HG03442 (cell line): ENCODE measurements around the gene SHB.
"Not testable (repeated sequence)": the region's sequence is repeated elsewhere in the genome, so short reads cannot be mapped to it uniquely, and the experiment has no call there.

ENCODE experiments used
- ATAC-seq: cut with Tn5 transposase; IDR thresholded peaks from one replicate; pipeline ENCODE4 v1.9.1; 2021; ENCODE audit warnings: mild to moderate bottlenecking, moderate library complexity; ENCODE audit not compliant: unreplicated experiment

SHB gene

GRCh38 chr9:38064842-38065368, 4.1 kb downstream of the SHB start:
- no peak for ATAC-seq

DNA sequence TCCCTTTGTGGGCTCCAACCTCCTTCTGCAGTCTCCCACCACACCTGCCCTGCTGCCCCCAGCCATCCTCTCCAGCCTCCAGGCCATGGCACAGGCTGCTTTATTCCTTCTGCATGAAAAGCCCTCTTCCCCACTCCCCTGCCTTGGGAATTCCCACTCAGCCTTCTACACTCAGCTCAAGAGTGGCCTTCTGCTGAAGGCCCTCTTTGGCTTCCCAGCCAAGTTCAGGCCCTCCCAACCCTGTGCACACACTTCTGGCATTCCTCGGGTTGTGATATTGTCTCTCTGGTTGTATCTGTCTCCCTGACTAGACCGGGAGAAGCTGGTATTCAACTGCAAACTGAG, 5.7 kb downstream of the SHB start:
- no peak for ATAC-seq

DNA sequence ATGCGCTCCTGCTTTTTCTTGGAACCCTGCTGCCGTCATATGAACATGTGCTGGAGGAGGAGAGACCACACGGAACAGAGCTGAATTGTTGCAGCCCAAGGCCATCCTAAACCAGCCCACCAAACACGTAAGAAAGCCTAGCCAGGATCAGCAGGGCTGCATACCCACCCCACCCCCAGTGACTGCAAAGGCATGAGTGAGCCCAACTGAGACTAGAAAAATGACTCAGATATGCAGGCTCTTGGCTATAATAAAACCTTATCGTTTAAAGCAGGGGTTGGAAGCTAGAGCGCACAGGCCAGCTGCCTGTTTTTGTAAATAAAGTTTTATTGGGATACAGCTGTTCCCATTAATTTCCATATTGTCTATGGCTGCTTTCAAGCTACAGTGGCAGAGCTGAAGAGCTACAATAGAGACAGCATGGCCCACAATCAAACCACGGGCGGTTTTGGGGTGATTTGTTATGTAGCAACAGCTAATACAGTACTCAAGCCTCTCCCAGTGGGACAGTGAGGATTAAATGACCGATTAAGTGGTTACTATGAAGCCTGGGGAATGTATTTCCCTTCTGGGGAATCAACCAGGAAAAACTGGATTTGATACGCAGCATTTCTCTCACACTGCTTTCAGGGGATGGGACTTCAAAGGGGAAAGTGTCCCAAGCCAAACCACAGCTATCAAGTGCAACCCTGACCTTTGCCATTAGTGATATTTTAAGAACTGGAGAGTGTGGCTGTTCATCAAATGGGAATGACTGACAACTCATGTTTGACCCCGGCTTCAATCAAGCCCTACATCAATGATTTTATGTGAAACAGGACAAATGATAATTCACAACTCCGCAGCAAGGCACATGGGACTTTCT, 6.3 kb downstream of the SHB start:
- no peak for ATAC-seq

- ATAC-seq: no peak
Observed at GRCh38 chr9:38062106-38062497, 6.9 kb downstream of the SHB start.

DNA sequence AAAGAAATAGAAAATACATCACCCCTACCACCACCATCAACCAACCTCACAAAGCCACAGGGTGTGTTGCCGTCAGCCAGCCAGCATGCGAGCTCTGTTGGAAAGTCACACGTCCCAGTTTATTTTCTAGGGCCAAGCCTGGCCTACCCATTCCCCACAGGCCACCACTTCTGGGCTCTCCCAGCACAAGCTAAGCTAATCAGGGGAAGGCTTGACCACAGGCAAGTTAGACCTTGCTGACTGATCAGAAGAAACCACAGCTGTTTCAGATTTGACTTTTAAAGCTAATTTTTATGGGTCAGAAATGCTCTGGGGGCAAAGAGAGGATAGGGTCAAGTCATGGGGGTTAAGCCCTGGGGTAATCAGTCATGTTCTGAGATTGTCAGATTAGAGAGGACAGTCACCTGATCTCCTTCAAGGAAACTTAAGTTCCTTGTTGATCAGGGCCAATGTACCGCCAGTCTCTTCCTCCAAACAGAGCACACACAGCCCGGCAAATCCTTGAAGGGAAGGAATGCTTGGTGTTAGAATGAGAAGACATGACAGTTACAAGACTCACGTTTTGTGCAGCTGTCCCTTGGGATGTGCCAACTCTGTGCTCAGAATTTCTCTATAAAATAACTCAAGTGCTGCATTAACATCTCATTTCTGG, 7.6 kb downstream of the SHB start:
- peak; percentile 63 for ATAC-seq

GRCh38 chr9:38060681-38061080, 8.3 kb downstream of the SHB start:
- ATAC-seq: no peak

DNA sequence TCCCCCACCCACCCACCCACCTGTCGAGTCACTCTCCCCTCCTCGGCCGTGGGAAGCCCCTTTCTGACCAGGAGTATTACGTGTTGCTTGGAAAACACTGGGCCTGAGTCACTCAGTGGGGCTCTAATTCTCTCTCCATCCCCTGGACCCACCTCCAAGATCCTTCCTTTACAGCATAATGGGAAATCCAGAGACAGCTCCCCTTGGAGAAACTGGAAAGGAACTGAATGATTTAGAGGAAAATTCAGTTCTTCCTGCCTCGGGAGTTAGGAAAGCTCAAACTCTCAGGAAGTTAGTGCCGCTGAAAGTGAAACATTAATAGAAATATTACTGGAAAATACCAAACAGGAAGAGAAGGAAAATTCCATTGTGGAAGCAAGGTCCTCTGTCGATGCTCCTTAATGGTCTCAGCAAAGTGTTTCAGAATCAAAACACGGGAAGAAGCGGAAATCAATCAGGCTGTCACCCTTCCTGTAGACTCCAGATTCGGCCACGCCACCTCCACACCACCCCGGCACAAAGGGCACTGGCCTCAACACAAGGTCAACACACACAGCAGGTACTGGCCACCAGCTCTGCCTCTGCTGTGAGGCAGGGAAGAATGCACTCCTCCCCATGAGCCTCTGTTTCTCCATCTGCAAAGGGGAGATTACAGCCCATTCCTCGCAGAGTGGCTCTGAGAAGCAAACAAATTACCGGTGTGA, 9.6 kb downstream of the SHB start:
- ATAC-seq: no peak

GRCh38 chr9:38058452-38059232, 10.4 kb downstream of the SHB start:
- ATAC-seq: no peak

DNA sequence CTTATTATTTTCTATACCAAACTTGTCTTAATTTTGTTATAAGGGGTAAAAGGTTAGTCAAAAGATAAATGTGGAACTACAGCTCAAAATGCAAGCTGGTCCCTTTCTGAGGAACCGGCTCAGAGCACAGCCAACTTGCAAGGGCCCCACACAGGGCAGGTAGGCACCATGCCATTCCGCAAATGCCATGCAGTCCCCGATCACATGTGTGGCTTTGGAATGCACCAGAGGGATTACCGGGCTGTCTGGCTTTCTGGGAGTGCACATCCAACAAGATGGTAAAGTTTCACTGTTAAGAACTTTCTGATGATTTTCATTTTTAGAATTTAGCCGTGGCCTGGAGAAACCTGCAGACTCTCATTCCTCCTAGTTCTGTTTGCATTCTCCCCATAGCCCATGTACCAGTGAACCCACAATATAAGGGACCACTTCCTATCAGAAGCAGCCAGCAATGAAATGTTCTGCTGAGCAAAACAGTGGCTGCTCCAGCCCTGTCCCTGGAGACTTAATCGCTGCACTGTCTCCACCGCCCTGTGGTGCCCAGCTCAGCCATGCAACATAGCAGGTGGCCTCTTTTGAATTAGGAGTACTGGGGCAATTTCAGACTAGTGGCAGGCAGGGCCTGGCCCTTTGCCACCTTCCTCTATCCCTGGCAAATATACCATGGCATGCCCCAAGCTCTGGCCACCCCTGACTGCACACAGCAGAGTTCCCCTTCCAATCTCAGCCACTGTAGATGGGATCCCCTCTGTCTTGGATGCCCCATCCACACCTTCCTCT, 11.4 kb downstream of the SHB start:
- no peak for ATAC-seq

- ATAC-seq: no peak
Observed at GRCh38 chr9:38054653-38055052, 14.4 kb downstream of the SHB start.

DNA sequence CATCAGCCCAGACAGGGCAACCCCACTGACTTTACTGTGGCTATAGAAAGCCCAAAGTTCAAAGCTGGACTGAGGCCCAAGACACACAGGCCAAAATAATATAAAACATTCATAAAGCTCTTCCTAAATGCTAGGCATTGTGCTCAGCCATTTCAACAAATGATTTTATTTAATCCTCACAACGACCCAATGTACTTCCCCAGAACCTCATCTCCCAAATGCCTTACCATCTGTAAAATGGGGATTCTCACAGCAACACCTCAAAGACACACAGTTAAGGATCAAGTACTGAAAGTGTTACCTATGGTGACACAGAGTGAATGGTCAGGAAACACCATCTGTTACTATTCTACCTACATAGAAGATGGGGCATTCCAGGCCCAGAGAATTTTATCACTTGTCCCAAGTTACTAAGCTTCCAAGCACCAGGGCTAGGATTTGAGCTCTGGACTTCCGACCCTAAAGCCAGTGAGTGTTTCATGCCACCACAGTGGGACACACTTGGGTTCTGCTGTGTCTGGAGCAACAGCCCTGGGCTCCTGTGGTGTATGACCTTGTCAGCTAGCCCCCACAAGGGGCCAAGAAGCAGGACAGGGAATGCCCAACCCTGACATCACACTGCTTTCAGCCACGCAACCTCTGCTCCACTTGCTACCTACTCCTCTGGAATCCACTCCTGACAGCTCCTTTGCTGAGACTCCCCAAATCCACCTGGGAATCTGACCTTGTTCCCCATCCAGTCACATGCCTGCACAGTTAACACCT, 15.1 kb downstream of the SHB start:
- no peak for ATAC-seq

DNA sequence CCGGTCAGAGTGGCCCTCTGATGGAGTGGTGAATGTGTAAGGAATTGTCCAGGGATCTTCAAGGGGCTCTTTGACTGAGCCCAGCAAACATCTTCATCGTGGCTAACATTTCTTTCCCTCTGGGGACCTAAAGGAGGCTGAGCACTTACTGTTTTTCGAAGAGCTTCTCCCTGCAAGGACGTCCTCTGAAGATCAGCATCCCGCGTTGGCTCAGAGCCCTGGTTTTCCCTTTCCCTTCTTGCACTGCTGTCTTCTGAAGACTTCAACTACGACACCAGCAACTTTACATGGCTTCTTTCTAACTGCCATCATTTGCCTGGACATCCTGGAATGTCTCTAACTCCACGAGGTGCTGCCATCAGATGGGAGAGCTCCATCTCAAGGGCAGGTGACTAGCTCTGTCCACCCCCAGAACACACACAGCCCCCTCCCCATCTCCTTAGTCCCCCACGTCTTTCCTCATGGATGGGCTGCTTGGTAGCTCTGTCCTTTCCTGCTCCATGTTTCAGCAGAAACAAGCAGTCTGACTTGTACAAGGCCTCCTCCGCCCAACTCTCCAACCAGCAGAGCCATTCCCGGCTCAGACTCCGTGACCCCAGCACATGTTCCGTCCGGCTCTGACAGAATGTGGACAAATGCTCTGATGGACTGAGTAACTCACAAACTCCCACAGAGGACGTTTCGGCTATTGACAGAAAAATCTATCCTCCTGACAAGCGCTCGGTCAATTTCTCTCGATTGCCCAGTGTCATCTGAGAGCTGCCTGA, 17.1 kb downstream of the SHB start:
- ATAC-seq: no peak

DNA sequence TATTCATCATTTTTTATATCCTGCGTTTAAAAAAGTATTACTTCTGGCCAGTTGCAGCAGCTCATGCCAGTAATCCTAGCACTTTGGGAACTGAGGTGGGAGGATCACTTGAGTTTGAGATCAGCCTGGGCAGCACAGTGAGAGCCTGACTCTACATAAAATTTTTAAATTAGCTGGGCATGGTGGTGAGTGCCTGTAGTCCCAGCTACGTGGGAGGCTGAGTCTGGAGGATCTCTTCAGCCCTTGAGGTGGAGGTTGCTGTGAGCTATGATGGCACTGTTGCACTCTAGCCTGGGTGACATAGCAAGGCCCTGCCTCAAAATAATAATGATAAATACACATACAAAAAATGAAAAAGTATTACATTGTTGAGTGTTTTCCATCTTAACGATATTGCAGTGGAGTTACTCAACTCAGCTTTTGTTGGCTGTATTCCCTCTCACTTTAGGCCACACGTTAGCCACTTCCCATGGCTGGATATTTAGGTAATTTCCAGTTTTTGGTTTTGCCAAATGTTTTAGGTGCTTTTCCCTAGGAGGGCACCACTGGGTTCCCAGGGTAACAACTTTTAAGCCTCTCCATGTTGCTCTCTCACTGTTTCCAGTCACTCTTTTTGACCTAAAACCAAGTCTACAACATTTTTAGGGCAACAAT, 20.6 kb downstream of the SHB start:
- no peak for ATAC-seq

- ATAC-seq: no peak
Observed at GRCh38 chr9:38047301-38048251, 21.5 kb downstream of the SHB start.

DNA sequence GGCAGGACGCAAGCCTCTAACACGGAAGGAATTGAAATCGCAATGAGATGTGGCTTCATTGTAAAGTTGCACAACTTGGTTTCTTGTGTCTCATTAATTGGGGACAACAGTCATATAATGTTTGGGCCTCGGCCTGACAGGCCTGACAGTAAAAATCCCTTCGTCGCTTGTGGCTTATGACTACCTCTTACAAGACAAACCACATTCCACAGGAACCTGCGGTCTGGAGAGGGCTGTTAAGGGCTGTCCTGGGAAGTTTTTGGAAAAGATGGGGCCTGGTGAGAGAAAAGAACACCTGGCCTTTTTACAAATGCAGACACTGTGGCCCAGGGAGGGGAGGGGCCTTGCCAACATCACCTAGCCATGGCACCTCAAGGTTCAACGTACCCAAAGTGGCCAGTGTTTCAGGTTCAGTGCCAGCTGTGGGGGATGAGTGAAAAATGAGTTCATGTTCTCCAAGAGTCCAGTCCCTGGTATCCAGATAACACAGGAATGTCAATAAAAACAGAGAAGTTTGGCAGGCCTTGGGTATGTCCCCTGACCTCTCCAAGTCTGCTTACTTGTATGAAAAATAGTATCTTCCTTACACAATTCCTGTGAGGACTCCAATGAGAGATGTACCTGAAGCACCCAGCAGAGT, 22.2 kb downstream of the SHB start:
- ATAC-seq: no peak

GRCh38 chr9:38045939-38046338, 23.1 kb downstream of the SHB start:
- ATAC-seq: not testable (repeated sequence)

DNA sequence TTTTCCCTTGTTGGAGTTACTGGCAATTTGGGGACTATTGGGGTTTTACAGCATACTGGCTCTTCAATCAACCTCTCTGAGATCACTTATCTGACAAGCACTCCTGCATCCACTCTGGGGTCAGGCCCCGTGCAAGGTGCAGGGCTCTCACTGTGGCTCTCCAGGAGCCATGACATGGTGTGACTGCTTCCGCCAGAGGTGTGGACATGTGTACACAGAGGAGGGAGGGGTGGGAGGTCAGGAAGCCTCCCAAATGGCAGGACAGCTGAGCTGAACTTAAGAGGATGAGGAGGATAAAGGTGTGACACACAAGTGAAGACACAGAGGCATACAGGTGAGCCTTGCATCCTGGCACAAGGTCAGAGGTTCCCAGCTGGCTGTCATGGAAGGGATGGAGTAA, 24.3 kb downstream of the SHB start:
- ATAC-seq: no peak
